Stomach (tissue), 9 donors: ENCODE measurements around the gene REPIN1. TPM values are rescaled to one million over a fixed set of nuclear protein-coding genes. Genes with fewer than 3 reads are reported as not detected.

Source experiments
- DNase-seq, 2 donors: peaks; one replicate each; pipeline versions ENCODE4 v3.0.0 to v3.0.0-alpha.2; 2013 to 2019
- H3K27ac ChIP-seq, 5 donors: fragments of 200-600 bp in 4 of 5; sonication (generic) in 4 of 5; one replicate each; pipeline ENCODE4 v1.5.1; 2013 to 2019; ENCODE audit warnings: mild to moderate bottlenecking in 1 of 5, moderate library complexity in 1 of 5
- H3K27me3 ChIP-seq, 3 donors: fragments of 200-600 bp; sonication (generic); one replicate each; pipeline ENCODE4 v1.5.1; 2017 to 2019; ENCODE audit warnings: mixed run types in 1 of 3
- H3K36me3 ChIP-seq, 4 donors: fragments of 200-600 bp; sonication (generic); 1 replicate in 3 of 4; 2 replicates in 1 of 4; pipeline ENCODE4 v1.5.1; 2016 to 2019
- H3K4me1 ChIP-seq, 4 donors: fragments of 200-600 bp; sonication (generic); one replicate each; pipeline ENCODE4 v1.5.1; 2016 to 2019
- H3K4me3 ChIP-seq, 4 donors: fragments of 200-600 bp; sonication (generic) in 3 of 4; one replicate each; pipeline ENCODE4 v1.5.1; 2016 to 2019; ENCODE audit warnings: mild to moderate bottlenecking in 1 of 4
- H3K9me3 ChIP-seq, 4 donors: fragments of 200-600 bp; sonication (generic); one replicate each; pipeline ENCODE4 v1.5.1; 2016 to 2019
- EP300 ChIP-seq: sonication (generic); formaldehyde crosslinking; IDR thresholded peaks from one replicate; pipeline ENCODE4 v1.6.1; 2017; ENCODE audit warnings: antibody characterized with exemption
- POLR2A ChIP-seq, 4 donors: fragments of 450-650 bp; IDR thresholded peaks; one replicate each; pipeline ENCODE4 v1.6.1; 2016; ENCODE audit warnings: antibody characterized with exemption in 4 of 4, control low read depth in 2 of 4, mild to moderate bottlenecking in 1 of 4, moderate library complexity in 1 of 4
- POLR2AphosphoS5 ChIP-seq, 3 donors: sonication (generic); formaldehyde crosslinking; IDR thresholded peaks; one replicate each; pipeline ENCODE4 v1.6.1; 2016; ENCODE audit warnings: antibody characterized with exemption in 3 of 3
- WGBS, 5 donors: extraction: QIAGEN DNeasy Blood & Tissue Kit in 3 of 5; methylation state at CpG; one replicate each; pipeline versions ENCODE4 v1.1.5 to v1.1.7; 2013 to 2018; 5-methylcytosine and 5-hydroxymethylcytosine counted together
- intact Hi-C: fragments of 100-400 bp; cut with DNase I; formaldehyde crosslinking; loops from one replicate; pipeline ENCODE4 v1.15.1; 2023; ENCODE audit warnings: low total_unique reads
- polyA plus RNA-seq, 3 donors: library from polyadenylated mRNA; stranded (reverse); fragments of 200-250 nt; gene quantifications; one replicate each; pipeline ENCODE4 v1.2.3, GENCODE V29; 2013
- total RNA-seq, 5 donors: library from RNA; depleted of rRNA; stranded (reverse); fragments of >200 nt; gene quantifications; one replicate each; pipeline versions ENCODE4 v1.1.0 to v1.2.3, GENCODE V29; 2014 to 2016
- TF ChIP-seq, protein P1 (sequence below), 7 experiments: fragments of 450-650 bp in 4 of 7; fragments of 200-600 bp in 3 of 7; sonication (generic) in 3 of 7; IDR thresholded peaks; one replicate each; pipeline ENCODE4 v1.5.1; 2016 to 2019; ENCODE audit warnings: antibody characterized with exemption in 7 of 7, control low read depth in 2 of 7, mild to moderate bottlenecking in 1 of 7
- donor health status: healthy with polysubstance abuse.
- donor health status: Bipolar disorder and iron deficiency.
- donor health status: healthy.

REPIN1 gene
- total and polyA plus RNA-seq, 8 donors, result 35.9 to 298 (median 49.3) TPM

DNA sequence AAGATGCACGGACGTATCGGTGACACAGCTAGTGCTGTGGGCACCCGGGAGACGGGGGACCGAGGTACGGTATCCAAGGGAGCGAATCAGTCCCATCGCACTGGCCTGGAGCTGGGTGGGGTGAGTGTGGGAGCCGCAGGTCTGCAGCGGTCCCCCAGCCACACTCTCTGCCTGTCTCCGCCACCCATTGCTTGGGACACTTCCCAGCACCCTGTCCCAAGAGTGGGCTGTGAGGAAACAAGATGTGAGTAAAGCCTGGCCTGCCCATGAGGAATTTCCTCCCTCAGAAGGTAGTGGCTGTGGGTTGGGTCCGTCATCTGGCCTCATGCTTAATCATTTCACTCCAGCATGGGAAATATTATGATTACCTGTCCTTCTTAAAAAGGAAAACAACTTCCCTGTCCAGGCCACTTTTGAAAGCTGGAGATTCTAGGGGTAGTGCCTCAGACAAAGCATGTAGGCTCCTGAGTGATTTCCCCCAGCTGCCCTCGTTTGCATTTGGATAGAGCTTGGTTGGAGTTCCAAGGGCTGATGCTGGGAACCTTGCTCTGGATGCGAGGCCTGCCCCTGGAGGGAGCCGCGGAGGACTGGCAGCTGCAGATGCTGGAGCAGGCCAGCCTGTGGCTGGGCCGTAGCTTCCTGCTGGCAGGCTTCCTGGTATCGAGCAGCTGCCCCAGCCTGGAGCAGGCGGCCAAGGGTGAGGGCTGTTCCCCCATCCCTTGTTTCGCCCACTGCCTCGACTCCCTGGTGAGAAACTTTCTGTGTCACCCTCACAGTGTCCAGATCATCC is 39.1 kb upstream of the REPIN1 start:
- TF ChIP-seq, protein P1, sequence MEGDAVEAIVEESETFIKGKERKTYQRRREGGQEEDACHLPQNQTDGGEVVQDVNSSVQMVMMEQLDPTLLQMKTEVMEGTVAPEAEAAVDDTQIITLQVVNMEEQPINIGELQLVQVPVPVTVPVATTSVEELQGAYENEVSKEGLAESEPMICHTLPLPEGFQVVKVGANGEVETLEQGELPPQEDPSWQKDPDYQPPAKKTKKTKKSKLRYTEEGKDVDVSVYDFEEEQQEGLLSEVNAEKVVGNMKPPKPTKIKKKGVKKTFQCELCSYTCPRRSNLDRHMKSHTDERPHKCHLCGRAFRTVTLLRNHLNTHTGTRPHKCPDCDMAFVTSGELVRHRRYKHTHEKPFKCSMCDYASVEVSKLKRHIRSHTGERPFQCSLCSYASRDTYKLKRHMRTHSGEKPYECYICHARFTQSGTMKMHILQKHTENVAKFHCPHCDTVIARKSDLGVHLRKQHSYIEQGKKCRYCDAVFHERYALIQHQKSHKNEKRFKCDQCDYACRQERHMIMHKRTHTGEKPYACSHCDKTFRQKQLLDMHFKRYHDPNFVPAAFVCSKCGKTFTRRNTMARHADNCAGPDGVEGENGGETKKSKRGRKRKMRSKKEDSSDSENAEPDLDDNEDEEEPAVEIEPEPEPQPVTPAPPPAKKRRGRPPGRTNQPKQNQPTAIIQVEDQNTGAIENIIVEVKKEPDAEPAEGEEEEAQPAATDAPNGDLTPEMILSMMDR (IDR thresholded peaks at IDR 0.05), result no peak
- TF ChIP-seq EP300, result no peak
- TF ChIP-seq POLR2A (IDR thresholded peaks at IDR 0.05), result no peak
- WGBS, 5 donors, result 80 to 87% (median 84%) methylated on average over 22 of the region's 22 CpGs
- H3K9me3 ChIP-seq, result no peaks in the 10 kb centered on the region
- DNase-seq, result no peak
- peaks cover 0 to 79% (median 63%) of the 10 kb centered on the region in 4 donors for H3K36me3 ChIP-seq
- H3K4me3 ChIP-seq, result no peak overlapping the region
- intact Hi-C loops, result no loop called here
- H3K4me1 ChIP-seq, result peaks cover 7 to 20% (median 14%) of the 10 kb centered on the region in 4 donors
- H3K27me3 ChIP-seq, result no peaks in the 10 kb centered on the region
- H3K27ac ChIP-seq, result no peak overlapping the region

DNA sequence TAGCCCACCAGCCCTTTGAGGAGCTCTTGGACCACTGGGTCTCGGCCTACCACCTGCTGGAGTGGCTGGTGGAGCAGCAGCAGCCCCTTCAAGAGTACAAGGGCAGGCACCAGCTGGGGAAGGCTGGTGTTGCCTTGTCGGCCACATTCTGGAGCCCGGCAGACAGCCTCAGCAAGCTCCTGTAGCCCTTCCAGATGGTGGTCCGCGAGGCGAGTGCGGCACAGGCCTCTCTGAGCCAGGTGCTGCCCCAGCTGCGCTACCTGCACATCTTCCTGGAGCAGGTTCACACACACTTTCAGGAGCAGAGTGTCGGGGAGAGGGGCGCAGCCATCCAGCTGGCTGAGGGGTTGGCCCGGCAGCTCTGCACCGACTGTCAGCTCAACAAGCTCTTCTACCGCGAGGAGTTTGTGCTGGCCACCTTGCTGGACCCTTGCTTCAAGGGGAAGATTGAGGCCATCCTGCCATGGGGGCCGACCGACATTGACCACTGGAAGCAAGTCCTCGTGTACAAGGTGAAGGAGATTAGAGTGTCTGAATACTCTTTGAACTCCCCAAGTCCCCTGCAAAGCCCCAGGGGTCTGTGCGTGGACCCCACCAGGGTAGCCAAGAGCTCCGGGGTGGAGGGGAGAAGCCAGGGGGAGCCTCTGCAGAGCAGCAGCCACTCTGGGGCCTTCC is 38.3 kb upstream of the REPIN1 start:
- Histone ChIP-seq H3K4me1 (peaks cover 4 to 20% (median 13%) of the 10 kb centered on the region in 4 donors), H3K27me3 (no peaks in the 10 kb centered on the region), H3K9me3 (no peaks in the 10 kb centered on the region), H3K27ac (no peak overlapping the region), H3K36me3 (peaks cover 0 to 79% (median 63%) of the 10 kb centered on the region in 4 donors), H3K4me3 (no peak overlapping the region)
- DNase-seq, result no peak
- intact Hi-C loops, result no loop called here
- no peak for TF ChIP-seq POLR2AphosphoS5 (IDR thresholded peaks at IDR 0.05)
- TF ChIP-seq, protein P1 (IDR thresholded peaks at IDR 0.05), result no peak
- no peak for TF ChIP-seq POLR2A (IDR thresholded peaks at IDR 0.05)
- no peak for TF ChIP-seq EP300
- 92 to 98% (median 95%) methylated on average over 14 to 19 of the region's 19 CpGs for whole genome bisulfite sequencing, 5 donors

DNA sequence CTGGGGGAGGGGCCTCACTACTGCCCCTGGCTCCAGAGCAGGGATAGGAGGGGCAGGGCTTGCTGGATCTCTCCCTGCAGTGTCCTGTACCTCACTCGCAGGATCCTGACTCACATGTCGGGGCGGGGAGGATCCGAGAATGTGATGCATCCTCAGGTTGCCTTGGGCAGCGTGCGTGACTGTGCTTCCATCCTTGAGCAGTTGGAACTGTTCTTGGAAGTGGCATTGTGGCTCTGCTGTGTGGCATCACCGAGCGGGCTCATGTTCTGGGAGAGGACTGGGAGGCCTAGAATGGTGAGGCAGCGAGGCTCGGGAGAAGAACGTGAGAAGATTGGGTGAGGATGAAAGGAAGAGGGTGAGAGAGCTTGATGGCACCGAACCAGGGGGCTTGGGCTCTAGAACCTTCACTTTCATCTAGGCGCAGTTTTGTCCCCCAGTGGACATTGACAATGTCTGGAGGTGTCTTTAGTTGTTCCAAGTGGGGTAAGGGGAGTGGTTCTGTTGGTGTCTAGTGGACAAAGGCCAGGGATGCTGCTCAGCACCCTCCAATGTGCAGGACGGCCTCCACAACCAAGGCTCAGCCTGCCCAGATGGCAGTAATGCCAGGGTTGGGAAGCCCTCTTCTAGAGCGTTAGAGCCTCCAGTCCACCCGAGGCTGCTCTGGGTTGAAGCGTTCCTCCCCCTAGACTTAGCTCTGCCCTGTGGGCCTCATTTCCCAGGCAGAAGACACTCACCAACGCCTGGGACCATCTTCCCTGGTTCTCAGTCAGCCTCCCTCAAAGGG is 35.6 kb upstream of the REPIN1 start:
- Histone ChIP-seq H3K4me1 (peaks cover 14 to 41% (median 28%) of the 10 kb centered on the region in 4 donors), H3K36me3 (peaks cover 0 to 66% (median 56%) of the 10 kb centered on the region in 4 donors), H3K27me3 (no peaks in the 10 kb centered on the region), H3K9me3 (no peaks in the 10 kb centered on the region), H3K27ac (peak overlapping the region in 1 of 5 donors; percentile 61), H3K4me3 (no peak overlapping the region)
- no peak for DNase-seq
- intact Hi-C loops, result no loop called here
- TF ChIP-seq EP300, result no peak
- no peak for TF ChIP-seq POLR2AphosphoS5 (IDR thresholded peaks at IDR 0.05)
- TF ChIP-seq, protein P1 (IDR thresholded peaks at IDR 0.05), result no peak
- TF ChIP-seq POLR2A (IDR thresholded peaks at IDR 0.05), result no peak
- 90 to 96% (median 96%) methylated on average over 18 of the region's 18 CpGs for WGBS, 5 donors

DNA sequence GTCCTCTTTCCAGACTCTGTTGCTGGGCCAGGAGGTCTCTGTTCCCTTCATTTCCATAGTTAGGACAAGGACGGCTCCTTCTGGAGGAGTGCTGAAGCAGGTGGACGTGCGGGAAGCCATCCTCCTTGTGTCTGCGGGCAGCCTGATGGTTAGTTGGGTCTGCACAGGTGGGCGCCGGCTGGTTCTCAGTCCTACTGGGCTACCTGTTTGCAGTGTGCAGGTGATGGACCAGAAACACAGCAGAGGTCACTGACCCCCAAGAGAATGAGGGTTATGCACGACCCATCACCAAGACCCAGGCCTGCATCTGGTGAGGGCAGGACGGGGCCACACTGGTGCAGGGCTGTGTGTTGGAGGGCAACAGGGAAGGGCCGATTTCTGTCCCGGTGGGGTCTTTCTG is 35.0 kb upstream of the REPIN1 start:
- DNase-seq, result no peak
- Histone ChIP-seq H3K27me3 (no peaks in the 10 kb centered on the region), H3K4me1 (peaks cover 14 to 47% (median 34%) of the 10 kb centered on the region in 4 donors), H3K27ac (peak overlapping the region in 1 of 5 donors; percentile 61), H3K36me3 (peaks cover 0 to 64% (median 51%) of the 10 kb centered on the region in 4 donors), H3K4me3 (no peak overlapping the region), H3K9me3 (no peaks in the 10 kb centered on the region)
- intact Hi-C loops, result no loop called here
- TF ChIP-seq EP300 (no peak), POLR2AphosphoS5 (IDR thresholded peaks at IDR 0.05) (no peak), POLR2A (IDR thresholded peaks at IDR 0.05) (no peak)
- TF ChIP-seq, protein P1 (IDR thresholded peaks at IDR 0.05), result no peak
- WGBS, 5 donors, result 90 to 95% (median 94%) methylated on average over 10 of the region's 10 CpGs
